PC-3 (cell line): Measurements from ENCODE around the gene ADARB2. TPM values are rescaled to one million over a fixed set of nuclear protein-coding genes. Genes with fewer than 3 reads are reported as not detected.

Experiments used
- ATAC-seq: fragments of 200-7000 bp; cut with Tn5 transposase; 2 replicates; pipeline ENCODE4 v1.9.1; 2020; ENCODE audit warnings: mild to moderate bottlenecking, moderate library complexity
- BruUV-seq: library from RNA; stranded (reverse); fragments of 400-500 nt; replicated peaks from 2 replicates; lab custom pipeline; 2021; lab: Mats Ljungman, UMichigan
- CTCF ChIA-PET: fragments of 300-600 bp; sonication (Branson Sonifier 250); formaldehyde crosslinking; loops from one replicate; lab custom pipeline; 2022; ENCODE audit warnings: antibody characterized with exemption; lab: Charles Lee
- POLR2A ChIA-PET: fragments of 300-600 bp; sonication (Branson Sonifier 250); formaldehyde crosslinking; loops from one replicate; lab custom pipeline; 2022; ENCODE audit warnings: antibody characterized with exemption; ENCODE audit not compliant: unreplicated experiment; lab: Charles Lee
- DNase-seq: peaks from one replicate; pipeline ENCODE4 v3.0.0-alpha.2; 2015
- H2AFZ ChIP-seq: fragments of 300-600 bp; sonication (generic); 2 replicates; pipeline ENCODE4 v1.6.0; 2016; ENCODE audit warnings: antibody characterized with exemption, low read length
- H3F3A ChIP-seq: fragments of 300-600 bp; sonication (generic); one replicate; pipeline ENCODE4 v1.6.0; 2017; ENCODE audit warnings: antibody characterized with exemption, low read length, control low read depth, mild to moderate bottlenecking; ENCODE audit not compliant: unreplicated experiment
- H3K27ac ChIP-seq: fragments of 300-600 bp; sonication (generic); 2 replicates; pipeline ENCODE4 v1.5.1; 2016; ENCODE audit warnings: mild to moderate bottlenecking, low read length
- H3K27me3 ChIP-seq: fragments of 300-600 bp; sonication (generic); 2 replicates; pipeline ENCODE4 v1.6.1; 2016; ENCODE audit warnings: low read length, mixed read lengths
- H3K36me3 ChIP-seq: fragments of 300-600 bp; sonication (generic); 2 replicates; pipeline ENCODE4 v1.6.1; 2016; ENCODE audit warnings: low read depth, mixed run types, low read length, mixed read lengths
- H3K4me1 ChIP-seq: fragments of 300-600 bp; sonication (generic); 2 replicates; pipeline ENCODE4 v1.5.1; 2016; ENCODE audit warnings: low read length; ENCODE audit not compliant: insufficient read depth
- H3K4me2 ChIP-seq: fragments of 300-600 bp; sonication (generic); 2 replicates; pipeline ENCODE4 v1.6.0; 2016; ENCODE audit warnings: low read length
- H3K4me3 ChIP-seq: fragments of 300-600 bp; sonication (generic); 2 replicates; pipeline ENCODE4 v1.5.1; 2016; ENCODE audit warnings: mild to moderate bottlenecking, low read length, mixed read lengths
- H3K79me2 ChIP-seq: fragments of 300-600 bp; sonication (generic); 2 replicates; pipeline ENCODE4 v1.6.1; 2017; ENCODE audit warnings: low read length, mixed read lengths
- H3K9ac ChIP-seq: fragments of 300-600 bp; sonication (generic); 2 replicates; pipeline ENCODE4 v1.6.0; 2016; ENCODE audit warnings: mild to moderate bottlenecking, low read length
- H3K9me2 ChIP-seq: fragments of 300-600 bp; sonication (generic); replicated peaks from 2 replicates; pipeline ENCODE4 v1.6.1; 2016; ENCODE audit warnings: mixed run types, low read length, mixed read lengths
- H3K9me3 ChIP-seq: fragments of 300-600 bp; sonication (generic); 2 replicates; pipeline ENCODE4 v1.6.1; 2016; ENCODE audit warnings: low read length, mixed read lengths
- H4K20me1 ChIP-seq: fragments of 300-600 bp; sonication (generic); 2 replicates; pipeline ENCODE4 v1.6.1; 2016; ENCODE audit warnings: low read length, mixed read lengths
- EZH2 ChIP-seq: fragments of 300-600 bp; sonication (generic); IDR thresholded peaks from one replicate; pipeline ENCODE4 v1.6.1; 2017; ENCODE audit warnings: antibody characterized with exemption, mild to moderate bottlenecking, low read length; ENCODE audit not compliant: unreplicated experiment
- EZH2phosphoT487 ChIP-seq: fragments of 300-600 bp; sonication (generic); IDR thresholded peaks from 2 replicates; pipeline ENCODE4 v1.6.1; 2018; ENCODE audit warnings: mild to moderate bottlenecking, antibody characterized with exemption, low read length, borderline replicate concordance
- intact Hi-C: fragments of 100-400 bp; cut with micrococcal nuclease; formaldehyde crosslinking; loops from 2 replicates; pipeline ENCODE4 v1.9.0; 2023
- total RNA-seq: library from RNA; depleted of rRNA; stranded (reverse); fragments of >200 nt; gene quantifications from 2 replicates; pipeline ENCODE4 v1.2.3, GENCODE V29; 2014
- TF ChIP-seq, protein P1 (sequence below): fragments of 300-600 bp; sonication (generic); conservative IDR thresholded peaks from 2 replicates; pipeline ENCODE4 v1.5.1; 2017; ENCODE audit warnings: antibody characterized with exemption, low read depth, mild to moderate bottlenecking, low read length

ADARB2 gene
- total RNA-seq, 1 experiment from 2014 or later: not detected

- TF ChIP-seq, protein P1, sequence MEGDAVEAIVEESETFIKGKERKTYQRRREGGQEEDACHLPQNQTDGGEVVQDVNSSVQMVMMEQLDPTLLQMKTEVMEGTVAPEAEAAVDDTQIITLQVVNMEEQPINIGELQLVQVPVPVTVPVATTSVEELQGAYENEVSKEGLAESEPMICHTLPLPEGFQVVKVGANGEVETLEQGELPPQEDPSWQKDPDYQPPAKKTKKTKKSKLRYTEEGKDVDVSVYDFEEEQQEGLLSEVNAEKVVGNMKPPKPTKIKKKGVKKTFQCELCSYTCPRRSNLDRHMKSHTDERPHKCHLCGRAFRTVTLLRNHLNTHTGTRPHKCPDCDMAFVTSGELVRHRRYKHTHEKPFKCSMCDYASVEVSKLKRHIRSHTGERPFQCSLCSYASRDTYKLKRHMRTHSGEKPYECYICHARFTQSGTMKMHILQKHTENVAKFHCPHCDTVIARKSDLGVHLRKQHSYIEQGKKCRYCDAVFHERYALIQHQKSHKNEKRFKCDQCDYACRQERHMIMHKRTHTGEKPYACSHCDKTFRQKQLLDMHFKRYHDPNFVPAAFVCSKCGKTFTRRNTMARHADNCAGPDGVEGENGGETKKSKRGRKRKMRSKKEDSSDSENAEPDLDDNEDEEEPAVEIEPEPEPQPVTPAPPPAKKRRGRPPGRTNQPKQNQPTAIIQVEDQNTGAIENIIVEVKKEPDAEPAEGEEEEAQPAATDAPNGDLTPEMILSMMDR: no peak
- TF ChIP-seq EZH2phosphoT487 (no peak), EZH2 (no peak)
- H2AFZ ChIP-seq: no peak overlapping the region
- H3K4me2 ChIP-seq: no peak overlapping the region
- no peaks in the 10 kb centered on the region for H4K20me1 ChIP-seq
- no peaks in the 10 kb centered on the region for H3K4me1 ChIP-seq
- H3K79me2 ChIP-seq: no peaks in the 10 kb centered on the region
- POLR2A ChIA-PET: no interaction called here
- no TSS peak for BruUV-seq
- no peak overlapping the region for H3K9ac ChIP-seq
- DNase-seq (no peak), ATAC-seq (no peak)
- no peaks in the 10 kb centered on the region for H3F3A ChIP-seq
- no peaks in the 10 kb centered on the region for H3K9me3 ChIP-seq
- CTCF ChIA-PET: no interaction called here
- H3K27me3 ChIP-seq: no peaks in the 10 kb centered on the region
- H3K27ac ChIP-seq: no peak overlapping the region
- H3K4me3 ChIP-seq: no peak overlapping the region
- H3K9me2 ChIP-seq: no peaks in the 10 kb centered on the region
- H3K36me3 ChIP-seq: no peaks in the 10 kb centered on the region
- intact Hi-C loops: no loop called here
Measured at GRCh38 chr10:1672001-1672781, 65.1 kb downstream of the ADARB2 start.

- Histone ChIP-seq H3K27ac (no peak overlapping the region), H3K9me3 (no peaks in the 10 kb centered on the region), H2AFZ (no peak overlapping the region), H3K79me2 (no peaks in the 10 kb centered on the region), H3K9me2 (no peaks in the 10 kb centered on the region), H3K9ac (no peak overlapping the region), H3F3A (no peaks in the 10 kb centered on the region), H3K4me2 (no peak overlapping the region), H4K20me1 (no peaks in the 10 kb centered on the region), H3K4me3 (no peak overlapping the region), H3K36me3 (no peaks in the 10 kb centered on the region), H3K27me3 (no peaks in the 10 kb centered on the region), H3K4me1 (no peaks in the 10 kb centered on the region)
- no peak for TF ChIP-seq EZH2phosphoT487
- TF ChIP-seq EZH2: no peak
- TF ChIP-seq, protein P1: no peak
- ChIA-PET POLR2A (no interaction called here), CTCF (no interaction called here)
- intact Hi-C loops: no loop called here
- no peak for DNase-seq
- ATAC-seq: no peak
- BruUV-seq: no TSS peak
Measured at GRCh38 chr10:1671366-1672000, 65.8 kb downstream of the ADARB2 start.
